Uterus (tissue), 4 donors: ENCODE measurements around the gene SPINDOC. TPM values are rescaled to one million over a fixed set of nuclear protein-coding genes. Genes with fewer than 3 reads are reported as not detected.

Experiments used
- DNase-seq, 2 donors: peaks; one replicate each; pipeline ENCODE4 v3.0.0-alpha.2; 2019 to 2020
- H3K27ac ChIP-seq, 2 donors: fragments of 200-600 bp; sonication (generic); 1 replicate in 1 of 2; 2 replicates in 1 of 2; pipeline ENCODE4 v1.5.1; 2016 to 2018
- H3K27me3 ChIP-seq, 2 donors: fragments of 200-600 bp; sonication (generic); one replicate each; pipeline ENCODE4 v1.5.1; 2018 to 2019; ENCODE audit warnings: control low read depth in 1 of 2
- H3K36me3 ChIP-seq, 2 donors: fragments of 200-600 bp; sonication (generic); one replicate each; pipeline ENCODE4 v1.5.1; 2019; ENCODE audit warnings: control low read depth in 1 of 2
- H3K4me1 ChIP-seq, 2 donors: fragments of 200-600 bp; sonication (generic); one replicate each; pipeline ENCODE4 v1.5.1; 2018 to 2019; ENCODE audit warnings: control low read depth in 1 of 2
- H3K4me3 ChIP-seq, 2 donors: fragments of 200-600 bp; sonication (generic); 1 replicate in 1 of 2; 2 replicates in 1 of 2; pipeline ENCODE4 v1.5.1; 2018 to 2019; ENCODE audit warnings: mild to moderate bottlenecking in 1 of 2
- H3K9me3 ChIP-seq, 2 donors: fragments of 200-600 bp; sonication (generic); one replicate each; pipeline ENCODE4 v1.5.1; 2019; ENCODE audit warnings: control low read depth in 1 of 2
- CTCF ChIP-seq, 4 experiments: fragments of 200-600 bp in 2 of 4; fragments of 450-650 bp in 2 of 4; sonication (generic) in 2 of 4; IDR thresholded peaks; one replicate each; pipeline ENCODE4 v1.5.1; 2016 to 2019; ENCODE audit warnings: antibody characterized with exemption in 4 of 4, mild to moderate bottlenecking in 2 of 4, moderate library complexity in 1 of 4
- POLR2A ChIP-seq, 2 donors: fragments of 450-650 bp; IDR thresholded peaks; one replicate each; pipeline ENCODE4 v1.6.1; 2016; ENCODE audit warnings: antibody characterized with exemption in 2 of 2, mild to moderate bottlenecking in 1 of 2, moderate library complexity in 1 of 2
- intact Hi-C: fragments of 100-400 bp; cut with DNase I; formaldehyde crosslinking; loops from one replicate; pipeline ENCODE4 v1.15.1; 2023; ENCODE audit warnings: low total_unique reads
- total RNA-seq, 4 donors: library from RNA; depleted of rRNA in 3 of 4; stranded (reverse); fragments of >200 nt in 3 of 4; gene quantifications; one replicate each; pipeline versions ENCODE4 v1.1.0 to v1.2.4, GENCODE V29; 2014 to 2023
- donor health status: DM: yes; HTN: yes; CAD: no.

Gene SPINDOC
- total RNA-seq, 4 donors from 2014 or later = 1.3 to 28.7 (median 10.6) TPM

- intact Hi-C loops = no loop called here
- Histone ChIP-seq H3K27me3 (no peaks in the 10 kb centered on the region), H3K9me3 (no peaks in the 10 kb centered on the region), H3K4me1 (peaks cover 18 to 32% of the 10 kb centered on the region in 2 donors), H3K4me3 (no peak overlapping the region), H3K36me3 (no peaks in the 10 kb centered on the region), H3K27ac (peak overlapping the region; percentile 26 to 38)
- DNase-seq = no peak
- TF ChIP-seq CTCF (IDR thresholded peaks at IDR 0.05) (no peak), POLR2A (IDR thresholded peaks at IDR 0.05) (no peak)
Measured at GRCh38 chr11:63870351-63871140, 57.3 kb downstream of the SPINDOC start.

GRCh38 chr11:63871962-63872799 lies 58.9 kb downstream of the SPINDOC start:
- Histone ChIP-seq H3K4me1 (peaks cover 18 to 32% of the 10 kb centered on the region in 2 donors), H3K27me3 (no peaks in the 10 kb centered on the region), H3K4me3 (no peak overlapping the region), H3K36me3 (no peaks in the 10 kb centered on the region), H3K27ac (peak overlapping the region; percentile 46 to 59), H3K9me3 (no peaks in the 10 kb centered on the region)
- intact Hi-C loops = no loop called here
- TF ChIP-seq CTCF (IDR thresholded peaks at IDR 0.05) = peak; percentile 13 to 54 (median 38)
- no peak for TF ChIP-seq POLR2A (IDR thresholded peaks at IDR 0.05)
- peak; percentile 68 to 78 for DNase-seq

GRCh38 chr11:63872800-63873197 lies 59.5 kb downstream of the SPINDOC start:
- H3K27me3 ChIP-seq = no peaks in the 10 kb centered on the region
- DNase-seq = no peak
- peaks cover 18 to 32% of the 10 kb centered on the region in 2 donors for H3K4me1 ChIP-seq
- TF ChIP-seq CTCF (IDR thresholded peaks at IDR 0.05) = no peak
- TF ChIP-seq POLR2A (IDR thresholded peaks at IDR 0.05) = no peak
- H3K9me3 ChIP-seq = no peaks in the 10 kb centered on the region
- intact Hi-C loops = no loop called here
- H3K27ac ChIP-seq = peak overlapping the region; percentile 46 to 59
- no peaks in the 10 kb centered on the region for H3K36me3 ChIP-seq
- no peak overlapping the region for H3K4me3 ChIP-seq

GRCh38 chr11:63873311-63873710 lies 60.1 kb downstream of the SPINDOC start:
- H3K27ac ChIP-seq = peak overlapping the region in 1 of 2 donors; percentile 46
- H3K27me3 ChIP-seq = no peaks in the 10 kb centered on the region
- H3K4me3 ChIP-seq = no peak overlapping the region
- peaks cover 18 to 30% of the 10 kb centered on the region in 2 donors for H3K4me1 ChIP-seq
- no peak for DNase-seq
- TF ChIP-seq POLR2A (IDR thresholded peaks at IDR 0.05) (no peak), CTCF (IDR thresholded peaks at IDR 0.05) (no peak)
- H3K36me3 ChIP-seq = no peaks in the 10 kb centered on the region
- H3K9me3 ChIP-seq = no peaks in the 10 kb centered on the region
- intact Hi-C loops = no loop called here

- H3K36me3 ChIP-seq = no peaks in the 10 kb centered on the region
Measured at GRCh38 chr11:63874511-63874910, 61.3 kb downstream of the SPINDOC start.

More at GRCh38 chr11:63874511-63874910, 61.3 kb downstream of the SPINDOC start:
- no peak for DNase-seq
- TF ChIP-seq CTCF (IDR thresholded peaks at IDR 0.05) = no peak
- no peak for TF ChIP-seq POLR2A (IDR thresholded peaks at IDR 0.05)
- Histone ChIP-seq H3K9me3 (no peaks in the 10 kb centered on the region), H3K4me1 (peaks cover 18 to 22% of the 10 kb centered on the region in 2 donors), H3K27ac (no peak overlapping the region), H3K27me3 (no peaks in the 10 kb centered on the region), H3K4me3 (no peak overlapping the region)
- intact Hi-C loops = no loop called here
